ENCODE data around the gene MFN1. TPM values are rescaled to one million over a fixed set of nuclear protein-coding genes. Genes with fewer than 3 reads are reported as not detected.

MFN1 gene
- total and polyA plus RNA-seq, 7 donors, result 8.6 to 42.1 (median 27.6) TPM

DNA sequence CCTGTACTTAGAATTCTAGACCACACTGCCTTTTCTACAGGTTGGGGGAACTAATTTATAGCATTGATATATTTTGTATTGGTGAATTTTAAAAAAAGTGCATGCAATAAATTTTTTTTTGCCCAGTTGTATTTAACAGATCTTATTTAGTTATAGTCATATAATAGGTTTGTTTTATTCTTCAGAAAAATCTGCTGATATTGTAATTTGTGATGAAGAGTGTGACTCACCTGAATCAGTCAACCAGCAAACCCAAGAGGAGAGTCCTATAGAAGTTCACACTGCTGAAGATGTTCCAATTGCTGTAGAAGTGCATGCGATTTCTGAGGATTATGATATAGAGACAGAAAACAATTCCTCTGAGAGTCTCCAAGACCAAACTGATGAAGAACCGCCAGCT is 14.4 kb upstream of the MFN1 start:
- WGBS, 2 donors, result 92 to 93% methylated on average over 2 of the region's 2 CpGs
- DNase-seq, result no peak
- Histone ChIP-seq H3K9me3 (no peaks in the 10 kb centered on the region), H3K4me1 (peaks cover 0 to 11% (median 2%) of the 10 kb centered on the region in 4 donors), H3K27ac (no peak overlapping the region), H3K4me3 (no peak overlapping the region), H3K27me3 (no peaks in the 10 kb centered on the region), H3K36me3 (peaks cover 26 to 95% (median 40%) of the 10 kb centered on the region in 4 donors)
- intact Hi-C loops (cut with DNase I), result no loop called here
- TF ChIP-seq EP300 (IDR thresholded peaks at IDR 0.05) (no peak), POLR2AphosphoS5 (IDR thresholded peaks at IDR 0.05) (no peak)

- Histone ChIP-seq H3K27ac (peak overlapping the region in 1 of 4 donors; percentile 57), H3K9me3 (no peaks in the 10 kb centered on the region), H3K4me3 (no peak overlapping the region), H3K36me3 (peaks cover 9 to 68% (median 19%) of the 10 kb centered on the region in 4 donors), H3K4me1 (peaks cover 0 to 11% (median 2%) of the 10 kb centered on the region in 4 donors), H3K27me3 (no peaks in the 10 kb centered on the region)
- DNase-seq, result no peak
- 43 to 44% methylated on average over 1 of the region's 1 CpG for WGBS, 2 donors
- intact Hi-C loops (cut with DNase I), result no loop called here
- no peak for TF ChIP-seq POLR2AphosphoS5 (IDR thresholded peaks at IDR 0.05)
- TF ChIP-seq EP300 (IDR thresholded peaks at IDR 0.05), result no peak
- TF ChIP-seq CTCF (IDR thresholded peaks at IDR 0.05), result no peak
- no peak for TF ChIP-seq POLR2A (IDR thresholded peaks at IDR 0.05)
Measured at GRCh38 chr3:179336345-179336929, 11.1 kb upstream of the MFN1 start.

DNA sequence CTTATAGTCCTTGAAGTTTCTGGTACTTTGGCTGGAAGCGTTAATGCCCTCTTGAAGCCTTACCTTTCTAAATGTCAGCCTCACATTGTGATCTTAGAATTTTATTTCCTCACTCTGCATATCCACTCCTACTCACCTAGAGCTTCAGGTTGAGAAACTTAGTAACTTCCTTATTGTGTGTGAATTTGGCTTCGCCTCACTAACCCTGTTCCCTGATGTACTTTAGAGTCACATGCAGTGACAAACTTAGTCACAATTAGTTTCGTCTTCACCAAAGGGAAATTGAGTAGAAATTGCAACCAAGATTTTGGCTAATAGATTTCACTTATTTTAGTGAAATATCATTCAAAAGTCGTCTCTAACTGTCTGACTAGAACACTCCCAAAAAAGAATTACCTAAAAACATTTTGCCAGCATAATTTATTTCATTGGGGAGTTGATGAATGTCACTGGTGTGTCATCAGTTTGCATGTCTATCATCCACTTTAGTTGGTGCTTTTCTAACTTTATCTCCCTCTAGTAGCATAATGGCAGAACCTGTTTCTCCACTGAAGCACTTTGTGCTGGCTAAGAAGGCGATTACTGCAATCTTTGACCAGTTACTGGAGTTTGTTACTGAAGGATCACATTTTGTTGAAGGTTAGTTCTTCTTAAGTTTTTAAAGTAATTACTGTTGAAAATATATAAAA is 960 bp downstream of the MFN1 start:
- Histone ChIP-seq H3K4me1 (peaks cover 0 to 26% (median 13%) of the 10 kb centered on the region in 4 donors), H3K36me3 (peaks cover 4 to 41% (median 8%) of the 10 kb centered on the region in 4 donors), H3K27me3 (no peaks in the 10 kb centered on the region), H3K9me3 (no peaks in the 10 kb centered on the region), H3K4me3 (peak overlapping the region; percentile 72 to 85 (median 80)), H3K27ac (peak overlapping the region; percentile 81 to 91 (median 88))
- TF ChIP-seq POLR2AphosphoS5 (IDR thresholded peaks at IDR 0.05), result no peak
- no peak for TF ChIP-seq EP300 (IDR thresholded peaks at IDR 0.05)
- no peak for TF ChIP-seq CTCF (IDR thresholded peaks at IDR 0.05)
- TF ChIP-seq POLR2A (IDR thresholded peaks at IDR 0.05), result no peak
- WGBS, 2 donors, result 8 to 27% methylated on average over 5 of the region's 5 CpGs
- no peak for DNase-seq
- intact Hi-C loops (cut with DNase I), result loop anchor here (5.0 to 10.0 kb wide), 2 partner anchors 104 to 256 kb away; partner anchors contain the start of genes GNB4, MRPL47 and NDUFB5

DNA sequence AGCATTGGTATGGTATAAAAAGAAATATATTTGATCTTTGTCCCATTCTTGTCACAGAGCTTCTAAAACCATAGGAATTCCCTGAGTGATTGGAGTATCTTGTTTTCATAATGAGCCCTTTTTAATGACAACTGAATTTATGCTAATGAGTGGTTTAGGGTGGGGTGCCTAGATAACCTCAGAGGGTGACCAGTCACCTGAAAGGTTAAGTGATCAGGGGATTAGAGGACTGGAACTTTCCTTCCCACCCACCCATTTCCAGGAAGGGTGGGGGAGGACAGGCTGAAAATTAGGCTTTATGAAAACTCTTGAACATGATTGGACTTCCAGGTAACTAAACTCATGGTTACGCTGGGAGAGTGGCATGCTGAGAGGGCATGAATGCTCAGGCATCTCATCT is 8.5 kb downstream of the MFN1 start:
- Histone ChIP-seq H3K27me3 (no peaks in the 10 kb centered on the region), H3K27ac (no peak overlapping the region), H3K4me3 (no peak overlapping the region), H3K9me3 (no peaks in the 10 kb centered on the region), H3K36me3 (peaks cover 10 to 98% (median 47%) of the 10 kb centered on the region in 4 donors), H3K4me1 (no peaks in the 10 kb centered on the region)
- intact Hi-C loops (cut with DNase I), result no loop called here
- TF ChIP-seq CTCF (IDR thresholded peaks at IDR 0.05), result no peak
- TF ChIP-seq POLR2AphosphoS5 (IDR thresholded peaks at IDR 0.05), result no peak
- no peak for TF ChIP-seq EP300 (IDR thresholded peaks at IDR 0.05)
- TF ChIP-seq POLR2A (IDR thresholded peaks at IDR 0.05), result no peak
- no peak for DNase-seq
- WGBS, 2 donors, result 96 to 98% methylated on average over 1 of the region's 1 CpG

DNA sequence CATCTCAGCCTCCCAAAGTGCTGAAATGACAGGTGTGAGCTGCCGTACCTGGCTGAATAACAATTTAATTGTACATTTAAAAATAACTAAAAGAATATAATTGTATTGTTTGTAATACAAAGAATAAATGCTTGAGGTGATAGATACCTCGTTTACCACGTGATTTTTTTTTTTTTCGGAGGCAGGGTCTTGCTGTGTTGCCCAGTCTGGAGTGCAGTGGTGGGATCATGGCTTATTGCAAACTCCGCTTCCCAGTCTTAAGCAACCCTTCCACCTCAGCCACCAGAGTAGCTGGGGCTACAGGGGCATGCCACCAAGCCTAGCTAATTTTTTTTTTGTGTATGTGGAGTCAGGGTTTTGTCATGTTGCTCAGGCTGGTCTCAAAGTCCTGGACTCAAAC is 15.8 kb downstream of the MFN1 start:
- DNase-seq, result no peak
- Histone ChIP-seq H3K27ac (no peak overlapping the region), H3K4me1 (no peaks in the 10 kb centered on the region), H3K9me3 (no peaks in the 10 kb centered on the region), H3K36me3 (peaks cover 10 to 98% (median 43%) of the 10 kb centered on the region in 4 donors), H3K27me3 (no peaks in the 10 kb centered on the region), H3K4me3 (no peak overlapping the region)
- no peak for TF ChIP-seq EP300 (IDR thresholded peaks at IDR 0.05)
- no peak for TF ChIP-seq CTCF (IDR thresholded peaks at IDR 0.05)
- no peak for TF ChIP-seq POLR2AphosphoS5 (IDR thresholded peaks at IDR 0.05)
- TF ChIP-seq POLR2A (IDR thresholded peaks at IDR 0.05), result no peak
- intact Hi-C loops (cut with DNase I), result no loop called here
- WGBS, 2 donors, result 96% methylated on average over 5 of the region's 5 CpGs
